GM18951 (cell line): ENCODE data around the gene MARK4.

Experiments
- POLR2A ChIP-seq: IDR thresholded peaks from 4 replicates; pipeline ENCODE4 v1.6.1; 2011; ENCODE audit warnings: mild to moderate bottlenecking; ENCODE audit not compliant: insufficient read length, insufficient read depth; ENCODE audit errors: extremely low read depth
- in situ Hi-C: fragments of 300-500 bp; cut with MboI; formaldehyde crosslinking; loops from one replicate; pipeline ENCODE4 v1.12.0; 2022; ENCODE audit warnings: low sequenced_read_pairs, mixed read lengths, inconsistent platforms; ENCODE audit not compliant: unreplicated experiment

The MARK4 gene

GRCh38 chr19:45348367-45349125 is 97.5 kb downstream of the MARK4 start:
- in situ Hi-C loops: no loop called here
- no peak for TF ChIP-seq POLR2A

- no peak for TF ChIP-seq POLR2A
- in situ Hi-C loops: no loop called here
Measured at GRCh38 chr19:45349126-45349415, 98.0 kb downstream of the MARK4 start.

- in situ Hi-C loops: no loop called here
Measured at GRCh38 chr19:45349430-45349941, 98.4 kb downstream of the MARK4 start.

GRCh38 chr19:45350477-45351058 is 99.5 kb downstream of the MARK4 start:
- in situ Hi-C loops: no loop called here
- no peak for TF ChIP-seq POLR2A

More at GRCh38 chr19:45349430-45349941, 98.4 kb downstream of the MARK4 start:
- no peak for TF ChIP-seq POLR2A

GRCh38 chr19:45351401-45351952 is 100.4 kb downstream of the MARK4 start:
- in situ Hi-C loops: no loop called here

GRCh38 chr19:45352062-45352461 is 101.0 kb downstream of the MARK4 start:
- no peak for TF ChIP-seq POLR2A
- in situ Hi-C loops: no loop called here

More at GRCh38 chr19:45351401-45351952, 100.4 kb downstream of the MARK4 start:
- no peak for TF ChIP-seq POLR2A

- in situ Hi-C loops: no loop called here
- TF ChIP-seq POLR2A: no peak
Measured at GRCh38 chr19:45352471-45352870, 101.4 kb downstream of the MARK4 start.

GRCh38 chr19:45352914-45353796 is 102.1 kb downstream of the MARK4 start:
- in situ Hi-C loops: no loop called here
- no peak for TF ChIP-seq POLR2A

GRCh38 chr19:45354241-45354842 is 103.3 kb downstream of the MARK4 start:
- in situ Hi-C loops: no loop called here
- no peak for TF ChIP-seq POLR2A
